Sigmoid colon (tissue), 7 donors: Measurements from ENCODE around the gene ADO. TPM values are rescaled to one million over a fixed set of nuclear protein-coding genes. Genes with fewer than 3 reads are reported as not detected.

ENCODE experiments used
- DNase-seq: peaks from one replicate; pipeline ENCODE4 v3.0.0-alpha.2; 2019
- H3K27ac ChIP-seq, 4 donors: fragments of 200-600 bp; sonication (generic); one replicate each; pipeline ENCODE4 v1.5.1; 2016 to 2019; ENCODE audit warnings: mild to moderate bottlenecking in 1 of 4
- H3K27me3 ChIP-seq, 3 donors: fragments of 200-600 bp; sonication (generic); one replicate each; pipeline ENCODE4 v1.5.1; 2019; ENCODE audit warnings: mild to moderate bottlenecking in 1 of 3
- H3K36me3 ChIP-seq, 4 donors: fragments of 200-600 bp; sonication (generic); one replicate each; pipeline ENCODE4 v1.5.1; 2016 to 2019
- H3K4me1 ChIP-seq, 4 donors: fragments of 200-600 bp; sonication (generic); one replicate each; pipeline ENCODE4 v1.5.1; 2017 to 2019
- H3K4me3 ChIP-seq, 4 donors: fragments of 200-600 bp; sonication (generic); one replicate each; pipeline ENCODE4 v1.5.1; 2017 to 2019; ENCODE audit warnings: mild to moderate bottlenecking in 2 of 4, moderate library complexity in 1 of 4
- H3K9me3 ChIP-seq, 4 donors: fragments of 200-600 bp in 3 of 4; sonication (generic) in 3 of 4; one replicate each; pipeline versions ENCODE4 v1.5.1 to v1.6.1; 2013 to 2019
- EP300 ChIP-seq, 4 donors: sonication (generic); formaldehyde crosslinking; IDR thresholded peaks; one replicate each; pipeline ENCODE4 v1.6.1; 2017; ENCODE audit warnings: antibody characterized with exemption in 4 of 4
- POLR2A ChIP-seq, 2 donors: fragments of 450-650 bp; IDR thresholded peaks; one replicate each; pipeline ENCODE4 v1.6.1; 2016; ENCODE audit warnings: antibody characterized with exemption in 2 of 2, mild to moderate bottlenecking in 2 of 2, moderate library complexity in 2 of 2
- POLR2AphosphoS5 ChIP-seq, 4 donors: sonication (generic); formaldehyde crosslinking; IDR thresholded peaks; one replicate each; pipeline ENCODE4 v1.6.1; 2017; ENCODE audit warnings: antibody characterized with exemption in 4 of 4
- WGBS, 2 donors: extraction: QIAGEN DNeasy Blood & Tissue Kit; methylation state at CpG; one replicate each; pipeline ENCODE4 v1.1.7; 2013; 5-methylcytosine and 5-hydroxymethylcytosine counted together
- intact Hi-C: fragments of 100-400 bp; cut with DNase I; formaldehyde crosslinking; loops from one replicate; pipeline ENCODE4 v1.15.1; 2023
- polyA plus RNA-seq, 3 donors: library from polyadenylated mRNA; stranded (reverse); fragments of 200-250 nt; gene quantifications; one replicate each; pipeline ENCODE4 v1.2.3, GENCODE V29; 2013
- total RNA-seq, 4 donors: library from RNA; depleted of rRNA; stranded (reverse); fragments of >200 nt; gene quantifications; one replicate each; pipeline ENCODE4 v1.1.0, GENCODE V29; 2016
- TF ChIP-seq, protein P1 (sequence below), 4 experiments: fragments of 450-650 bp in 3 of 4; fragments of 200-600 bp in 1 of 4; IDR thresholded peaks; one replicate each; pipeline ENCODE4 v1.5.1; 2016 to 2019; ENCODE audit warnings: antibody characterized with exemption in 4 of 4, mild to moderate bottlenecking in 3 of 4, moderate library complexity in 2 of 4
- donor health status: healthy with polysubstance abuse.
- donor health status: Bipolar disorder and iron deficiency.
- donor health status: healthy.

Gene ADO
- total and polyA plus RNA-seq, 7 donors = 5.4 to 18.9 (median 13.0) TPM

DNA sequence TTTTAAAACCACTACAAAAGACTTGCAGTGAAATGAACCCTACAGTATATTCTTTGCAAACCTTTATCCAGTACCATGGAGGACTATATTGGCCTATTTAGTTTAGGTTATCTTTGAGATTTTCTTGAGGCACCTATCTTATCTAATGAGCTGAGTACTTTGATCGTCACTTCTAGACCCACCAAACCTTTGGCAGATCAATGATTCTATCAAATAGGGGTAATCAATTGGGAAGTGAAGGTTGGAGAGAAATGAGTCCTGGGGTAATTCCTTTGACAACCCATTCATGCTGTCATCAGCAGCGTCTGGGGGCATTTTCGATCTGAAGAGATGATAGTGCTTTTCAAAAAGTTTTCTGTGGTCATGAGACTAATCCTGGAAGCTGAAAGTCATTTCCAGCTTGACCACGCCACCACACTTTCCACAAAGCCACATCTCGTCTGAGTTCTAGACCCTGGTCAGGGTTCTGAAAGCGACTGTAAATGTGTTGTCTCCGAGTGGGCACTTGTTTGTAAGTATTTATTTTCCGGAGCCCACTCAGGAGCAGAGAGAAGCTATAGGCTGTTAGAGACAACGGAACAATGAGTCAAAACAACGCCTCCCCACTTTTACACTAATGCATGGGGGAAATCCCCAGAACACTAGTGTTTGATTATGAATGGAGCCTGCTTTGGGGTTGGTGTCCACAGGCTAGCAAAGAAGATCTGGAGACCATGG is 6.8 kb downstream of the ADO start:
- WGBS, 2 donors = 66 to 88% methylated on average over 10 of the region's 10 CpGs
- Histone ChIP-seq H3K4me1 (peaks cover 0 to 46% (median 41%) of the 10 kb centered on the region in 4 donors), H3K9me3 (no peaks in the 10 kb centered on the region), H3K27me3 (peaks cover 5 to 18% (median 6%) of the 10 kb centered on the region in 3 donors), H3K36me3 (peaks cover 0 to 8% (median 0%) of the 10 kb centered on the region in 4 donors), H3K27ac (no peak overlapping the region), H3K4me3 (no peak overlapping the region)
- intact Hi-C loops = no loop called here
- TF ChIP-seq POLR2A (IDR thresholded peaks at IDR 0.05) (no peak), EP300 (IDR thresholded peaks at IDR 0.05) (no peak), POLR2AphosphoS5 (IDR thresholded peaks at IDR 0.05) (no peak)
- TF ChIP-seq, protein P1, sequence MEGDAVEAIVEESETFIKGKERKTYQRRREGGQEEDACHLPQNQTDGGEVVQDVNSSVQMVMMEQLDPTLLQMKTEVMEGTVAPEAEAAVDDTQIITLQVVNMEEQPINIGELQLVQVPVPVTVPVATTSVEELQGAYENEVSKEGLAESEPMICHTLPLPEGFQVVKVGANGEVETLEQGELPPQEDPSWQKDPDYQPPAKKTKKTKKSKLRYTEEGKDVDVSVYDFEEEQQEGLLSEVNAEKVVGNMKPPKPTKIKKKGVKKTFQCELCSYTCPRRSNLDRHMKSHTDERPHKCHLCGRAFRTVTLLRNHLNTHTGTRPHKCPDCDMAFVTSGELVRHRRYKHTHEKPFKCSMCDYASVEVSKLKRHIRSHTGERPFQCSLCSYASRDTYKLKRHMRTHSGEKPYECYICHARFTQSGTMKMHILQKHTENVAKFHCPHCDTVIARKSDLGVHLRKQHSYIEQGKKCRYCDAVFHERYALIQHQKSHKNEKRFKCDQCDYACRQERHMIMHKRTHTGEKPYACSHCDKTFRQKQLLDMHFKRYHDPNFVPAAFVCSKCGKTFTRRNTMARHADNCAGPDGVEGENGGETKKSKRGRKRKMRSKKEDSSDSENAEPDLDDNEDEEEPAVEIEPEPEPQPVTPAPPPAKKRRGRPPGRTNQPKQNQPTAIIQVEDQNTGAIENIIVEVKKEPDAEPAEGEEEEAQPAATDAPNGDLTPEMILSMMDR (IDR thresholded peaks at IDR 0.05) = no peak
- DNase-seq = no peak

GRCh38 chr10:62812672-62813439 is 8.3 kb downstream of the ADO start:
- Histone ChIP-seq H3K4me1 (peaks cover 0 to 39% (median 33%) of the 10 kb centered on the region in 4 donors), H3K27me3 (peaks cover 5 to 18% (median 6%) of the 10 kb centered on the region in 3 donors), H3K9me3 (no peaks in the 10 kb centered on the region), H3K36me3 (peaks cover 0 to 8% (median 0%) of the 10 kb centered on the region in 4 donors), H3K27ac (no peak overlapping the region), H3K4me3 (no peak overlapping the region)
- 93 to 94% methylated on average over 13 of the region's 13 CpGs for WGBS, 2 donors
- TF ChIP-seq, protein P1 (IDR thresholded peaks at IDR 0.05) = no peak
- no peak for TF ChIP-seq EP300 (IDR thresholded peaks at IDR 0.05)
- TF ChIP-seq POLR2AphosphoS5 (IDR thresholded peaks at IDR 0.05) = no peak
- TF ChIP-seq POLR2A (IDR thresholded peaks at IDR 0.05) = no peak
- DNase-seq = no peak
- intact Hi-C loops = no loop called here

GRCh38 chr10:62813453-62813852 is 8.9 kb downstream of the ADO start:
- H3K4me1 ChIP-seq = peaks cover 0 to 40% (median 34%) of the 10 kb centered on the region in 4 donors
- intact Hi-C loops = no loop called here
- no peaks in the 10 kb centered on the region for H3K9me3 ChIP-seq
- peaks cover 7 to 23% (median 10%) of the 10 kb centered on the region in 3 donors for H3K27me3 ChIP-seq
- no peak overlapping the region for H3K4me3 ChIP-seq
- peaks cover 0 to 8% (median 0%) of the 10 kb centered on the region in 4 donors for H3K36me3 ChIP-seq
- no peak overlapping the region for H3K27ac ChIP-seq
- WGBS, 2 donors = 91% methylated on average over 27 of the region's 27 CpGs
- DNase-seq = no peak
- TF ChIP-seq EP300 (IDR thresholded peaks at IDR 0.05) (no peak), POLR2AphosphoS5 (IDR thresholded peaks at IDR 0.05) (no peak), POLR2A (IDR thresholded peaks at IDR 0.05) (no peak)
- TF ChIP-seq, protein P1 (IDR thresholded peaks at IDR 0.05) = no peak

- Histone ChIP-seq H3K36me3 (peaks cover 0 to 8% (median 0%) of the 10 kb centered on the region in 4 donors), H3K9me3 (no peaks in the 10 kb centered on the region), H3K27ac (no peak overlapping the region), H3K4me3 (no peak overlapping the region), H3K27me3 (peaks cover 13 to 28% (median 15%) of the 10 kb centered on the region in 3 donors), H3K4me1 (peaks cover 0 to 40% (median 36%) of the 10 kb centered on the region in 4 donors)
- no peak for DNase-seq
- WGBS, 2 donors = 87 to 90% methylated on average over 5 of the region's 5 CpGs
- TF ChIP-seq POLR2A (IDR thresholded peaks at IDR 0.05) = no peak
- TF ChIP-seq EP300 (IDR thresholded peaks at IDR 0.05) = no peak
- TF ChIP-seq POLR2AphosphoS5 (IDR thresholded peaks at IDR 0.05) = no peak
- TF ChIP-seq, protein P1 (IDR thresholded peaks at IDR 0.05) = no peak
- intact Hi-C loops = no loop called here
Observed at GRCh38 chr10:62813981-62814380, 9.5 kb downstream of the ADO start.
